ENCODE measurements around the gene PRDM1.

GRCh38 chr6:106126482-106126881 is 40.3 kb downstream of the PRDM1 start:
- TF ChIP-seq CTCF (IDR thresholded peaks at IDR 0.05) (no peak), POLR2A (IDR thresholded peaks at IDR 0.05) (no peak)

Measured in heart left ventricle (tissue), 13 donors.